Epithelial cell of proximal tubule (primary cell): ENCODE results near the gene ZFHX3. TPM values are rescaled to one million over a fixed set of nuclear protein-coding genes. Genes with fewer than 3 reads are reported as not detected.

ENCODE experiments used
- DNase-seq: peaks from one replicate; pipeline ENCODE4 v3.0.0-alpha.2; 2011; ENCODE audit warnings: low read depth
- H3K4me3 ChIP-seq: 2 replicates; pipeline ENCODE4 v1.5.1; 2011; ENCODE audit warnings: low read depth, mild to moderate bottlenecking, low read length
- total RNA-seq: library from RNA; depleted of rRNA; stranded (reverse); fragments of >200 nt; gene quantifications from 2 replicates; pipeline ENCODE4 v1.2.3, GENCODE V29; 2015
- TF ChIP-seq, protein P1 (sequence below): conservative IDR thresholded peaks from 2 replicates; pipeline ENCODE4 v1.5.1; 2012; ENCODE audit warnings: low read depth, mild to moderate bottlenecking, low read length

ZFHX3 gene
- total RNA-seq, 1 donor from 2014 or later: 9.6 TPM

DNA sequence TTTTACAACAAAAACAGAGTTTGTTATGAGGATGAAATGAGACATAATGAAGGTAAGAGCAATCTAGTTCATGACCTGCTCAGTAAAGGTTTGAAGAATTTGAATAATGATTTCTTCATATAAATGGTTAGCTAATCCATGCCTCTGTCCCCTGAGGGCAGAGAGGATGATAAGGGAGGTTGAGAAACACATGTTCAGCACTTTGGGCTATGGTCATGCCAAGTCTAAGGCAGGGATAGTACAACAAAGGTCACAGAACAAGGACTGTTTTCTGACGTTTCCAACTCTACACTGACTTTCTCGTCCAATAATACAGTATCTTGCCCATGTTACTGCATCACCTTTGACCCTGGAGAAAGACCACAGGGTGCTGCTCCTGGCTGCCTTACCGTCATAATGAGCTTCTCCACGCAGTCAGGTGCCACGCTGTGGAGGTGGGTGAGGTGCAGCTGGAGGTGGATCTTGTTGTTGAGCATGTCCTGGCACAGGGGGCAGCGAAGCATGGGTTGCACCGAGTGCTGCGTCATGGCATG is 236.7 kb downstream of the ZFHX3 start:
- H3K4me3 ChIP-seq: no peak overlapping the region
- TF ChIP-seq, protein P1, sequence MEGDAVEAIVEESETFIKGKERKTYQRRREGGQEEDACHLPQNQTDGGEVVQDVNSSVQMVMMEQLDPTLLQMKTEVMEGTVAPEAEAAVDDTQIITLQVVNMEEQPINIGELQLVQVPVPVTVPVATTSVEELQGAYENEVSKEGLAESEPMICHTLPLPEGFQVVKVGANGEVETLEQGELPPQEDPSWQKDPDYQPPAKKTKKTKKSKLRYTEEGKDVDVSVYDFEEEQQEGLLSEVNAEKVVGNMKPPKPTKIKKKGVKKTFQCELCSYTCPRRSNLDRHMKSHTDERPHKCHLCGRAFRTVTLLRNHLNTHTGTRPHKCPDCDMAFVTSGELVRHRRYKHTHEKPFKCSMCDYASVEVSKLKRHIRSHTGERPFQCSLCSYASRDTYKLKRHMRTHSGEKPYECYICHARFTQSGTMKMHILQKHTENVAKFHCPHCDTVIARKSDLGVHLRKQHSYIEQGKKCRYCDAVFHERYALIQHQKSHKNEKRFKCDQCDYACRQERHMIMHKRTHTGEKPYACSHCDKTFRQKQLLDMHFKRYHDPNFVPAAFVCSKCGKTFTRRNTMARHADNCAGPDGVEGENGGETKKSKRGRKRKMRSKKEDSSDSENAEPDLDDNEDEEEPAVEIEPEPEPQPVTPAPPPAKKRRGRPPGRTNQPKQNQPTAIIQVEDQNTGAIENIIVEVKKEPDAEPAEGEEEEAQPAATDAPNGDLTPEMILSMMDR: no peak
- DNase-seq: no peak

DNA sequence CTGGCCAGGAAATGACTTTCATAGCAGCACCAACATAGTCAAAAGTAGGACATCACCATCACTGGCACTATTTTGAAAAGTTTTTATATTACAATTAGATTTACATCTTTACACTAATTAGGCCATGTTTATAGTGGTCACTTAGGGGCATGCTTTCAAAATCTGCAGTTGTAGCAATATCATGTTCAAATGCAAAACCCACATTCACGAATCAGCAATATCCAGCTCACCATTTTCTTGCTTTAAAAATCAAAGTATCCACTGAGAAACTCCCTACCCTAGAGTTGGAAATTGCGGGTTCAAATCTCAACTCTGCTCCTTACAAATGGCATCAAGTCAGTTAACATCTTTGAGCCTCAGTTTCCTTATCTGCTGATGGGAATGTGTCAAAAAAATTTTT is 237.4 kb downstream of the ZFHX3 start:
- TF ChIP-seq, protein P1: no peak
- no peak overlapping the region for H3K4me3 ChIP-seq
- DNase-seq: no peak

DNA sequence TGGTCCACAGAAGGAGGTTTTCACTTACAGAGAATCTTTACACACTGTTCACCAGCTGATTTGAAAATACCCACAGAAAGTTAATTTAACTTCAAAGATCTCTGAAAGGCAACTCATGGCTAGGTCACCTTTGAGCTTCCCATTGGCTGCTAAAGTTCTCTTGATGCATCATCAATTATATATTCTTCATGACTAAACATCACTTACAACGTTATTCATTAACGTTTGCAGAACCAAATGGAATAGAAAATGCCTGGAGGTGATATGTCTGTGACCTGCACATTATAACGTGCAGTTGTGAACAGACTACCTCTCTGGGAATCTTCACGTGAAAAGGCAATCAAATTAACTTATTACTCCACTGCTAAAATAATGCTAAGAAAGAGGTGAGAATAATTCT is 238.5 kb downstream of the ZFHX3 start:
- no peak overlapping the region for H3K4me3 ChIP-seq
- DNase-seq: no peak
- TF ChIP-seq, protein P1: no peak

DNA sequence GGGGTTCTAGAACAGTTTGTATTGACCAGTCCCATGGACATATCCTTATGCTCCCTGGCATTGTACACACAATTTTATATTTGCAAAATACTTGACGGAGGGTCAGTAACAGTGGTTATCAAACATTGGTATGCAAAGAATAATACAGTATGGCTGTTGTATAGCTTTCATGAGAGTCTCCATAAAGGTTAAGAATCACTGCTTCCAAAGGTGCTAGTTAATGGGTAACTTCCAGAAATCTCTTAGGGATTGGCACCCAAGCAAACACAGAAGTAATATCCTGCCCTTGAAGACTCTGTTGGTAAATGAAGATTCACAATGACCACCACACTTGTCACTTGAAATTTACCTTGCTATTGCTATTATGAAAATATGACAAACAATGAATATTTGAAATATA is 239.2 kb downstream of the ZFHX3 start:
- TF ChIP-seq, protein P1: no peak
- no peak overlapping the region for H3K4me3 ChIP-seq
- no peak for DNase-seq

DNA sequence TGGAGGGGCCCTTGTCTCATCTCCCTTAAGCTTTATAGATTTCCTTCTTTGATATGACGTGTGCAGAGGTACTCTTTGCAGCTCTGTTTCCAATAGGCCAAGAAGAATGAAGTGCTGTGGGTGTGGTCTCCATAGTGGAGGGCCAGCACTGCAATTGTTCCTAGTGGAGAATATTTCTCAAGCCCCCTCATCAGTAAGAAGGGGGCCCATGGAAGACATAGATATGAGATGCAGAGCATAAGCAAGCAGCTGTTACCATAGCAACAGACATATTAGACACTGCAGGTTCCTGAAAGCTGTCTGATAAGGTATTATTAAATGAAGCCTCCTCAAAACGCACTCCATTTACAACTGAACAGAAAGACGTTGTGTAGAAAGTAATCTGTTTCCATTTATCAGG is 240.7 kb downstream of the ZFHX3 start:
- H3K4me3 ChIP-seq: no peak overlapping the region
- no peak for DNase-seq
- TF ChIP-seq, protein P1: no peak

DNA sequence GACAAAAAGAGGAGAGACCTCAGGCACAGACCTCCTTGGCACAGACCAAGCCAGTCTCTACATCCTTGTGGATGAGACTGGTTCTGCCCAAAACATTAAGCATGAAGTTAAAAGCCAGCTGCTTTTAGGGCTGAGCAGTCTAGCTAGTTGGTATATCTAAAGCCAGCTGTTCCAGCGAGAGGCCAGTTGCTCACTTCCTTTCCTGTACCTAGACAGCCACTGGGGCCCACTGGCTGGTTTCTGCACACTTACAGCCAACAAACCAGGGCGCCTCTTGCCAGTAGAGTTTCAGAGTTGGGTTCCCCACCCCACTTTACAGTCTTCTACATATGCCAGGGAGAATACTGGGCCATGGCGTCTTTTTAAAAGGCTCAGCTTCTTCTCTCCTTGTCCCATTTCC is 242.4 kb downstream of the ZFHX3 start:
- TF ChIP-seq, protein P1: no peak
- H3K4me3 ChIP-seq: no peak overlapping the region
- no peak for DNase-seq

DNA sequence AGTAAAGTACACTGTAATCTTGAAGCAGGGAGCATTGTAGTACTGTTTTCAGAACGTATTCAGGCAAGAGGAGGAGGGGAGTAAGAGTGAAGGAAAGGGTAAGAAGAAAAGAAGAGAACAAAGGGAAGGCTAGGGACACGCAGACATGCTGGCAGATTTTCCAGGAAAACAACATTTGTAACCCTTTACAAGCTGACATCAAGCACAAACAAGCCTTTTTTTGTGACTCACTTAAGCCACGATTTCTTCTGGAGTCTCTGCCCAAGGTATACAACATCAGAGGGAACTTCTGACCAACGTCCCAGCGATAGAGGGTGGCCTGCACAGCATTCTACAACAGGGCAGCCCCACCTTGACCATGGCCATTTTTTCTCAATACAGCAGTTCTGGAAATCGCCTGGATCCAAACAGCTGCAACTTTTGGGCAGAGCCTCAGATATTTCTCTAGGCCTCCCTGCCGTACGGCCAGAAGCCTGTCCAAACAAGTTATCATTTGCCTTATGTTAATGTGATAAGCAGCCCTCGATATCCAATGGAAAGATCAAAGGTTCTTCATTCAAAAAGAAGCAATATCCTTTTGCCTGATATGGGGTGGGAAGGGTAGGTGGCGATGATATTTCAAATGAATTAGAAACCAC is 247.3 kb downstream of the ZFHX3 start:
- H3K4me3 ChIP-seq: no peak overlapping the region
- DNase-seq: no peak
- TF ChIP-seq, protein P1: no peak
